HG03045 (cell line): ENCODE data around the gene ILF3.
"Not testable (repeated sequence)": the region's sequence is repeated elsewhere in the genome, so short reads cannot be mapped to it uniquely, and the experiment has no call there.

Experiments
- ATAC-seq: cut with Tn5 transposase; IDR thresholded peaks from one replicate; pipeline ENCODE4 v1.9.1; 2021; ENCODE audit warnings: mild to moderate bottlenecking, moderate library complexity; ENCODE audit not compliant: unreplicated experiment

Gene ILF3

GRCh38 chr19:10671922-10672321 lies 17.8 kb downstream of the ILF3 start:
- ATAC-seq: not testable (repeated sequence)

- ATAC-seq: not testable (repeated sequence)
Measured at GRCh38 chr19:10675214-10675613, 21.1 kb downstream of the ILF3 start.

- no peak for ATAC-seq
Measured at GRCh38 chr19:10677751-10678150, 23.6 kb downstream of the ILF3 start.

- no peak for ATAC-seq
Measured at GRCh38 chr19:10678813-10679212, 24.7 kb downstream of the ILF3 start.

GRCh38 chr19:10679743-10680142 lies 25.6 kb downstream of the ILF3 start:
- ATAC-seq: no peak

- ATAC-seq: no peak
Measured at GRCh38 chr19:10680545-10681135, 26.5 kb downstream of the ILF3 start.

GRCh38 chr19:10681658-10682057 lies 27.5 kb downstream of the ILF3 start:
- ATAC-seq: no peak

- no peak for ATAC-seq
Measured at GRCh38 chr19:10682397-10683063, 28.4 kb downstream of the ILF3 start.

GRCh38 chr19:10683064-10683426 lies 28.9 kb downstream of the ILF3 start:
- no peak for ATAC-seq

- ATAC-seq: no peak
Measured at GRCh38 chr19:10683582-10683981, 29.4 kb downstream of the ILF3 start.

GRCh38 chr19:10685210-10685609 lies 31.1 kb downstream of the ILF3 start:
- no peak for ATAC-seq

- ATAC-seq: no peak
Measured at GRCh38 chr19:10686193-10686592, 32.0 kb downstream of the ILF3 start.

GRCh38 chr19:10686661-10687517 lies 32.7 kb downstream of the ILF3 start:
- no peak for ATAC-seq

GRCh38 chr19:10687518-10688288 lies 33.6 kb downstream of the ILF3 start:
- ATAC-seq: no peak

GRCh38 chr19:10688545-10689280 lies 34.6 kb downstream of the ILF3 start:
- no peak for ATAC-seq

GRCh38 chr19:10690341-10690781 lies 36.2 kb downstream of the ILF3 start:
- no peak for ATAC-seq

- no peak for ATAC-seq
Measured at GRCh38 chr19:10691178-10691881, 37.2 kb downstream of the ILF3 start.

- ATAC-seq: no peak
Measured at GRCh38 chr19:10691883-10692282, 37.7 kb downstream of the ILF3 start.

- no peak for ATAC-seq
Measured at GRCh38 chr19:10692673-10693264, 38.6 kb downstream of the ILF3 start.
